ENCODE data around the gene THY1.
"Not testable (repeated sequence)": the region's sequence is repeated elsewhere in the genome, so short reads cannot be mapped to it uniquely, and the experiment has no call there.

Gene THY1

DNA sequence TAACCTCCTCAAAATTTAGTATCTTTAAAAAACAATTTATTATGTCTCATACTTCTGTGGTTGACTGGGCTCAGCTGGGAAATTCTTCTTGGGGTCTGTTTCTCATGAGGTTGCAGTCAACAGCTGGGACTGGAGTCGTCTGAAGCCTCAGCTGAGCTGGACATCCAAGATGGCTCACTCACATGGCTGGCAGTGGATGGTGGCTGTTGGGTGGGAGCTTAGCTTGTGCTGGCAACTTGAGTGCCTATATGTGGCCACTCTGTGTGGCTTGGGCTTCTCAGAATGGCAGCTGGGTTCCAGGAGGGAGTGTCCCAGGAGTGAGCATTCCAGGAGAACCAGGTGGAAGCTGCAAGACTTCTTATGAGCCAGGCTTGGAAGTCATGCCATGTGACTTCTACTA lies 13.2 kb downstream of the THY1 start:
- Histone ChIP-seq H3K27me3 (peaks cover 21% of the 10 kb centered on the region), H3K36me3 (no peaks in the 10 kb centered on the region), H3K4me3 (ENCODE audit: low read depth in 1 of 2, low read length in 1 of 2) (no peak overlapping the region), H3K4me1 (ENCODE audit: control insufficient read depth in 1 of 2, insufficient read depth in 1 of 2, low read depth in 1 of 2, low read length in 1 of 2) (no peaks in the 10 kb centered on the region), H3K9me3 (no peaks in the 10 kb centered on the region), H3K27ac (no peak overlapping the region)
- TF ChIP-seq CTCF (IDR thresholded peaks at IDR 0.05), result no peak

- no peaks in the 10 kb centered on the region for H3K4me1 ChIP-seq (ENCODE audit: control insufficient read depth in 1 of 2, insufficient read depth in 1 of 2, low read depth in 1 of 2, low read length in 1 of 2)
- H3K9me3 ChIP-seq, result peaks cover 2% of the 10 kb centered on the region
- no peak overlapping the region for H3K27ac ChIP-seq
- H3K27me3 ChIP-seq, result peaks cover 14% of the 10 kb centered on the region
- H3K36me3 ChIP-seq, result no peaks in the 10 kb centered on the region
- TF ChIP-seq CTCF (IDR thresholded peaks at IDR 0.05), result no peak
- H3K4me3 ChIP-seq (ENCODE audit: low read depth in 1 of 2, low read length in 1 of 2), result no peak overlapping the region
These were observed 17.0 kb downstream of the THY1 start for GRCh38 chr11:119406005-119406404.

GRCh38 chr11:119405448-119405847 lies 17.5 kb downstream of the THY1 start:
- H3K4me3 ChIP-seq (ENCODE audit: low read depth in 1 of 2, low read length in 1 of 2); H3K9me3 ChIP-seq; H3K4me1 ChIP-seq (ENCODE audit: control insufficient read depth in 1 of 2, insufficient read depth in 1 of 2, low read depth in 1 of 2, low read length in 1 of 2); H3K27ac ChIP-seq; H3K36me3 ChIP-seq: not testable (repeated sequence)
- H3K27me3 ChIP-seq, result peaks cover 14% of the 10 kb centered on the region

DNA sequence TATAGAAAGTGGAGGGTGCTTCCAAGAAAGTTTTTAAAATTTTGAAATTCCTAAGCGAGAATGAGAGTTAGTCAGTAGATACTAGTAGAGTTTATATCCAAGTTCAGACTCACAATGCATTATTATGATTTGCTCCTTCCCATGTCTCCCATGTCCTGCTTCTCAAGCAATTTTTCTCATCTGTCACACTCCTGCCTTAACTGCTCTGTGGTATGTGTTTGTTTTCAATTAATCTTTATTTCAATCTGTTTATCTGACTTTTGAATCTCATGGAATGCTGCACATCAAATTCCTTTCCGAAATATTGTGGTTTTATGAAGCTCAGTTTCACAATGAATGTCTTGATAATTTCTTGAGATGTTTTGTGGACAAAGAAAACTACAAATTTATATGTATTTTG lies 18.1 kb downstream of the THY1 start:
- no peaks in the 10 kb centered on the region for H3K4me1 ChIP-seq (ENCODE audit: control insufficient read depth in 1 of 2, insufficient read depth in 1 of 2, low read depth in 1 of 2, low read length in 1 of 2)
- H3K27ac ChIP-seq, result no peak overlapping the region
- H3K4me3 ChIP-seq (ENCODE audit: low read depth in 1 of 2, low read length in 1 of 2), result no peak overlapping the region
- peaks cover 12% of the 10 kb centered on the region for H3K27me3 ChIP-seq
- no peaks in the 10 kb centered on the region for H3K36me3 ChIP-seq
- H3K9me3 ChIP-seq, result peaks cover 8% of the 10 kb centered on the region
- no peak for TF ChIP-seq CTCF (IDR thresholded peaks at IDR 0.05)

DNA sequence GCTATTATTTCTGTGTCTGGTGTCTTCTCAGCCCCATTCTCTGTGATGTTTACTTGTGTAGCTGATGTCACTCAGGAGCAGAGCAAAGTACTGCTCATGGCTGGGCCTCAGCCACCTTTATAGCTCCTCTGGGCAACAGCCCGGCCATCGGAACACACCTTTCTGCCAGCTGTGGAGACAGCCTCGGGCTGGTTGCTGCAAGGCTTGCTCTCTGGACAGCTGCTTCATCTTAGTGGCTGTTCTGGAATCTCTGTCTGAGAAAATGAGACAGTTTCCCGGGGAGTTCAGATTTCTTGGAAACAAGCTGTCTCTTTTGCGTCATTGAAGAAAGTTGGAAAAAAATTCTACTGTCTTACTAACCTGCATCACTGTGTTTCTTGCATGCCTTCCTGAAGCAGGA lies 20.0 kb downstream of the THY1 start:
- Histone ChIP-seq H3K4me1 (ENCODE audit: control insufficient read depth in 1 of 2, insufficient read depth in 1 of 2, low read depth in 1 of 2, low read length in 1 of 2) (no peaks in the 10 kb centered on the region), H3K27ac (no peak overlapping the region), H3K4me3 (ENCODE audit: low read depth in 1 of 2, low read length in 1 of 2) (no peak overlapping the region), H3K36me3 (no peaks in the 10 kb centered on the region), H3K27me3 (peaks cover 9% of the 10 kb centered on the region), H3K9me3 (peaks cover 8% of the 10 kb centered on the region)
- TF ChIP-seq CTCF (IDR thresholded peaks at IDR 0.05), result no peak

- Histone ChIP-seq H3K4me3 (ENCODE audit: low read depth in 1 of 2, low read length in 1 of 2) (no peak overlapping the region), H3K27me3 (peaks cover 10% of the 10 kb centered on the region), H3K36me3 (no peaks in the 10 kb centered on the region), H3K9me3 (peaks cover 8% of the 10 kb centered on the region), H3K27ac (no peak overlapping the region), H3K4me1 (ENCODE audit: control insufficient read depth in 1 of 2, insufficient read depth in 1 of 2, low read depth in 1 of 2, low read length in 1 of 2) (no peaks in the 10 kb centered on the region)
- TF ChIP-seq CTCF (IDR thresholded peaks at IDR 0.05), result no peak
These were observed 20.5 kb downstream of the THY1 start for GRCh38 chr11:119402470-119402869.

All from neutrophil (primary cell).